NOMO-1 treated with dmso at 0.1 percent for 144 hours (cell line): Measurements from ENCODE around the gene EXOC4.
"Not testable (repeated sequence)": the region's sequence is repeated elsewhere in the genome, so short reads cannot be mapped to it uniquely, and the experiment has no call there.

Source experiments
- DNase-seq: peaks from one replicate; lab custom pipeline; 2025; ENCODE audit not compliant: unreplicated experiment; lab: John Stamatoyannopoulos, UW

EXOC4 gene

GRCh38 chr7:133857376-133858119 lies 604.7 kb downstream of the EXOC4 start:
- no peak for DNase-seq

DNA sequence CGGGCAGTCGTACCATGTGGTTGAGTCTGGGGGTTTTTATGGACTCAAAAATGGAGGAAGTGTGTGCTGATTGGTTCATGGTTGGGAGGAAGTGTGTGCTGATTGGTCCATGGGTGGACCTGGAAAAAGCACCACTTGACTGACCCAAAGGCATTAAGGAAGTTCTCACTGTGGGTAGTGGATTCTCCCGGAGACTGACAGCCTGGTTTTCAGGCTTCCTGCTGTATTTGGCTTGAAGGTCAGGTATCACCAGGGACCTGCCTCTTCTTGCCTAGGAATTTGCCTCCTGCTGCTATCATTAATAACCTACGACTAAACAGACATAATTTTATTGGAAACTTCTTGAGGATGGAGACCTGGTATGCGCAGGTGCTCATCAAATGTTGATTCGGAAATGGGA lies 605.4 kb downstream of the EXOC4 start:
- no peak for DNase-seq

GRCh38 chr7:133859231-133859630 lies 606.4 kb downstream of the EXOC4 start:
- DNase-seq: no peak

- DNase-seq: no peak
Measured at GRCh38 chr7:133859871-133860450, 607.1 kb downstream of the EXOC4 start.

DNA sequence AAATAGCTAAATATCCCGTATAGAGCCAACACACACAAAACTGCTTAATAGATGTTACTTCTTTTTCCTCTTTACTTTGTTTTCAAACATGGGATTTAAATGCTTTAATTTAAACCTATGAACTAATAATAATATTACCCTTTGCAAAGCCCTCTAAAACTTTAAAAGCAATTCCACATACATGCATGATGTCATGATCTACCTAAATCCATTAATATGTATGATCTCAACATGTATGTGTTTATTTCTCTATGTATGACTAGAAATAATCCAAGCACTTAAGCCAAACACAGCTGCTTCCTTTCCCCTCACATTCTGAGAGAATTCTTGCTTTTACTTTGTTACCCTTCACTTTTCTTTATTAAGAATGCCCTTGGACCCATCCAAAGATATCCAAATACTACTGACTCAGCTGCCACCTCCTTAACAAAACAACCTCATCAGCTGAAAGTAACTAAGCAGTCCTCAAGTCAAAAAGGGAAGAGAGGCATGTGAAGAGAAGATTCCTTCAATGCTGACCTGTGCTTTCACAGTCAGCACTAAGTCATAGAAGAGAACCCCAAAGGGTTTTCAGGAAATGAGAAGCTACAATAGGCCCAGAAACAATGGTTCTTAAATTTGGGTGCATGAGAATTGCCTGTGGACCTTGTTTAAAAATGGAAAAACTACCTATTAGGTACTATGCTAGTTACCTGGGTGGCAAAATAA lies 607.9 kb downstream of the EXOC4 start:
- no peak for DNase-seq

- no peak for DNase-seq
Measured at GRCh38 chr7:133861876-133862275, 609.0 kb downstream of the EXOC4 start.

GRCh38 chr7:133863362-133864061 lies 610.6 kb downstream of the EXOC4 start:
- no peak for DNase-seq

DNA sequence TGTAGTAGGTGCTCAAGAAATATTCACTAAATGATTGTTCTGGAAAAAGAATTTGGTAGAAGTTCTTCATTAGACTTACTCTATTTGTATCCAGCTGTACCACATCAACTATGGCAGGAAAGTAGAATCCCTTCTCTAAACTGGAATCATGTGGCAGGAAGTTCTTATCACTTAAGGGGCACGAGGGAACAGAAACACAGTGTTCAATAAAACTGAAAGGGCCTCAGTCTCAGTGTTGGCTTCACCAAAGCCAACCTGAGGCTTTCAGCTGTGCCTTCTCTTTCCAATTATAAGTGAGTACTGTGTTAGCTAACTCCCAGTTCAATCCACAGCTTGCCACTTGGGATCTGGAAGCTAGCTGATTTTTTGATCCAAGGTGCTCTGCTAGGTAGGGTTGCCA lies 616.7 kb downstream of the EXOC4 start:
- DNase-seq: no peak

DNA sequence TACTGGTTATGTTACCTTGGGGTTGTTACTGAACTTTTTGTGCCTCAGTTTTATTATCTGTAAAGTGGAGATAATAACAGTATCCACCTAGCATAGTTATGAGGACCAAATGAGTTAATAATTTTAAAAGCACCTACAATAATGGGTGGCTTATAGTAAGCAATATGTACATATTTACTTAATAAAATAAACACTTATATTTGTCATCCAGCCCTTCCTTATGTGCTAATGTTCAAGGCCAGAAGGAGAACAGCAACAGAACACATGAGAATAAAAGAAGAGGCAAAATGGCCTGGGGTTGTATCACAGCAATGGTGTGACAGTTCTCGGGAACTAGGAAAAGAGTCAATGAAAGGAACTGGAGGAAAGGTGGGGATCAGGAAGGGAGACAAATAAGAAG lies 618.9 kb downstream of the EXOC4 start:
- no peak for DNase-seq

DNA sequence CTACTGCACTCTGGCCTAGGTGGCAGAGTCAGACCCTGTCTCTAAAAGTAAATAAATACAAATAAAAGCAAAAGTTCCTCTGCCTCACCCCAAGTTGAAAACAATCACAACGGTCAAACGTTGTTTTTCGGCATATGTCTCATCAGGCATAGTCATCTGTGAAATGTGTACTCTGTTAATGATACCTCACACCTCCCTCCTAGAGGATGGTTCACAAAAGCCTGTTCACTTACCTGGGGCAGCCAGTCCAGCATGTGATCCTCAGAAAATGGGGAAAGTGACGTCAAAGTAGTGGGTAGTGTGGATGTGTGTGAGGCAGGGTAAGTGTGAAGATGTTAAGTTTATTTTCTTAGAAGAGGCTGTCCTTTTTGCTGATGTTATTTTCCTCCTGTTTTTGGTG lies 620.3 kb downstream of the EXOC4 start:
- DNase-seq: no peak

DNA sequence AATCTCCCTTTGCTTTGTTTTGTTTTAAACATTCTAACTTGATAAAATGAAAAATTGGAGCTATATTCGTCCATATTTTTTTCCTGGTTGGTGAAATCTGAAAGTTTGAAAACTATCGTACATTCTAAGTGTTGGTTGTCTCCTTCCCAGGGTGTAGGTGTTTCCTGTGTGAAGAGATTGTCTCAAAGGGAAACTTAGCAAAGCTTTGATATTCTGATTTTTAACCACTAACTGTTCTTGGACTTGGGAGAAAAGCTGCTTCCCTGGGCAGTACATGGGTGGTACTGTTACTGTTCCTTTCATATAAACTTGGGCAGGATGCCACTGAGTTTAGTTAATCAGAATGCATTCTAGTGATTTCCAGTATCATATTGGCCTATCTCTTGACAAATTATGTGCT lies 620.8 kb downstream of the EXOC4 start:
- no peak for DNase-seq

GRCh38 chr7:133883591-133883990 lies 630.7 kb downstream of the EXOC4 start:
- no peak for DNase-seq

GRCh38 chr7:133885213-133885612 lies 632.3 kb downstream of the EXOC4 start:
- DNase-seq: no peak

- no peak for DNase-seq
Measured at GRCh38 chr7:133886086-133886485, 633.2 kb downstream of the EXOC4 start.

GRCh38 chr7:133886797-133887196 lies 633.9 kb downstream of the EXOC4 start:
- DNase-seq: no peak

DNA sequence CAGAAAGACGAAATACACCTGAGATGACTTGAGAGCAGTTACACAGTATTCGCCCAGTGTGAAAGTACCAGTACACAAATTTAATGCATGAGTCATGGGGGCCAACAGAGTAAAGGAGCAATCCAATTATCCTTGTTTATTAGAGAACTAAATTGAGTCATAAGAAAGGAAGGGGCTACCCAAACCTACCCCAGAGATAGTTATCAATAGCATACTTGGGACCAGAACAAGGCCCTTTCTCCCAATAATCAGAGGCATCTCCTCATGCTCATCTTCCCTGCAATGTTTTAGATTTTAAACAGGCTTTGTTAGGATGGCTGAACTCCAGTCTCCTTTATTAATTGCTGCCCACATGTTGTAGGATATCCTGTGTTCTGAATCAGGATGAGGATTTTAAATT lies 634.6 kb downstream of the EXOC4 start:
- DNase-seq: no peak

DNA sequence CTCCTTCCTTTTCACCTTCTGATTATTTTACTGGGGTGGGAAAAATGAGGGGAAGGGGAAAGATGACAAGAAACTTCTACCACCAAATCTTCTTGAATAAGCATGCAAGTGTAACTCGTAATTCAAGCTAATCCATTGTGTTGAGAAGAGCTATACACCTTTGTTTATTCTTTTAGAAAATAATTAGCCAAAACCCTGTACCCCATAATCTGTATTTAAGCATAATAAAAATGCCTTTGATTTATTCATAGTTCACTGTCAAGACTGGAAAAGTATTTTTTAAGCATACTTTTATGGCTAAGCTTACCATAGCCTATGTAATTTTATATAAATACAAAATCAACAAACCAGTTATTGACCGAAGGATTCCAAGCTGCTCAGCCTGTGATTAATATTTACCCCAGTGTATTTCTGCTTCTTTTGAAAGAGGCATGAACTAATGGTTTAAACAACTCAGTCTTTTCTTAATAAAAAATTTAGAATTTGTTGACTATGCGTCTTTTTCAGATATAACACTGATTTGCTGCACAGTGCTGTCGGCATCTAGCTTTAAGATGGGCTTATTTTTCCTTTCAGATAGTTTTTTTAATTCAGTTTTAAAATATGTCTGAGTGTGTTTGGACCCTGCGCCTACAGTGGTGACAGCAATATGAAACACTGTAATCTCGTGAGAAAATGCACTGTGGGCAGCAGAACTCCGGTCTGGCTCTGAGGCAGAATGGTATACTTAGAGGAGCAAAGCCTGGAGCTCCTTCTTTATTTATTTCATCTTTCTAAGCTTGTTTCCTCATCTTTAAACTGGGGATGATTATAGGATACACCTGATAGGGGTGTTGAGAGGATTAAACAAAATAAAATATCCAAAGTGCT lies 635.4 kb downstream of the EXOC4 start:
- DNase-seq: no peak

GRCh38 chr7:133904776-133905175 lies 651.9 kb downstream of the EXOC4 start:
- no peak for DNase-seq

DNA sequence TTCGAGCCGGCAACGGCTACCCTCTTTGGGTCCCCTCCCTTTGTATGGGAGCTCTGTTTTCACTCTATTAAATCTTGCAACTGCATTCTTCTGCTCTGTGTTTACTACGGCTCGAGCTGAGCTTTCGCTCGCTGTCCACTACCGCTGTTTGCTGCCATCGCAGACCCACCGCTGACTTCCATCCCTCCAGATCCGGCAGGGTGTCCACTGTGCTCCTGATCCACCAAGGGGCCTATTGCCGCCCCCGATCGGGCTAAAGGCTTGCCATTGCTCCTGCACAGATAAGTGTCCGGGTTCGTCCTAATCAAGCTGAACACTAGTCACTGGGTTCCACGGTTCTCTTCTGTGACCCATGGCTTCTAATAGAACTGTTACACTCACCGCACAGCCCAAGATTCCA lies 653.7 kb downstream of the EXOC4 start:
- not testable (repeated sequence) for DNase-seq

DNA sequence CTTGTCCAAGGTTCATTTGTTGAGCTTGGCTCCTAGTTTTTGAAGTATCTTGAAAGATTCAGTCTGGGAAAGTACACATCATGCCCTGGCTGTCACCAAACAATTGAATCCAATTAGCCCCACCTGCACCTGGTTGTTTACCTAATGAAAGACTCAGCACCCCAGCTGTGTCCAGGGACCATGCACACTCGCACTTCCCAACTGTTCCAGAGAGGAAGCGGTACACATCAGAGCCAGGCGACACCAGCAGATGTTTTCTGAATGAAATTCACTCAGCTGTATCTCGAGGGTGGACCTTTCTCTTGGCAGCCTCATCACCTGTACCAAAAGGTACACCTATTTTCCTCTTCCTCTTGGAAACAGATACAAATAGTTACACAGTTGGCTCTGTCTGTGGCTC lies 657.9 kb downstream of the EXOC4 start:
- no peak for DNase-seq

DNA sequence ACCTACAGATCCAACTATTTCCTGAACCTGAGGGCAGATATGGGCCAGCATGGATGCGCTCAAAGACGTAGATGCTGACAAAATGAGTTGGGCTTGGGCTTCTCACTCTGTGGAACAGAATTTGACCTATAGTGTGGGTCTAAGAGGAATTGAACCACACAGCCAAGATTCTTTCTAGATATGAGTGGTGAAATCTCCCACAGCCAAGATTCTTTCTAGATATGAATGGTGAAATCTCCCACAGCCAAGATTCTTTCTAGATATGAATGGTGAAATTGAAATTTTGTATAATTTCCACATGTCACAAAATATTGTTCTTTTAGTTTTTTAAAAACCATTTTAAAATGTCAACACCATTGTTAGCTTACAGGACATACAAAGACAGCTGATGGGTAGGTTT lies 658.8 kb downstream of the EXOC4 start:
- no peak for DNase-seq
